Sigmoid colon (tissue), 4 donors: ENCODE results near the gene ORMDL3.

Experiments
- POLR2A ChIP-seq, 2 donors: fragments of 450-650 bp; IDR thresholded peaks; one replicate each; pipeline ENCODE4 v1.6.1; 2016; ENCODE audit warnings: antibody characterized with exemption in 2 of 2, mild to moderate bottlenecking in 2 of 2, moderate library complexity in 2 of 2
- POLR2AphosphoS5 ChIP-seq, 4 donors: sonication (generic); formaldehyde crosslinking; IDR thresholded peaks; one replicate each; pipeline ENCODE4 v1.6.1; 2017; ENCODE audit warnings: antibody characterized with exemption in 4 of 4
- TF ChIP-seq, protein P1 (sequence below), 4 experiments: fragments of 450-650 bp in 3 of 4; fragments of 200-600 bp in 1 of 4; IDR thresholded peaks; one replicate each; pipeline ENCODE4 v1.5.1; 2016 to 2019; ENCODE audit warnings: antibody characterized with exemption in 4 of 4, mild to moderate bottlenecking in 3 of 4, moderate library complexity in 2 of 4

DNA sequence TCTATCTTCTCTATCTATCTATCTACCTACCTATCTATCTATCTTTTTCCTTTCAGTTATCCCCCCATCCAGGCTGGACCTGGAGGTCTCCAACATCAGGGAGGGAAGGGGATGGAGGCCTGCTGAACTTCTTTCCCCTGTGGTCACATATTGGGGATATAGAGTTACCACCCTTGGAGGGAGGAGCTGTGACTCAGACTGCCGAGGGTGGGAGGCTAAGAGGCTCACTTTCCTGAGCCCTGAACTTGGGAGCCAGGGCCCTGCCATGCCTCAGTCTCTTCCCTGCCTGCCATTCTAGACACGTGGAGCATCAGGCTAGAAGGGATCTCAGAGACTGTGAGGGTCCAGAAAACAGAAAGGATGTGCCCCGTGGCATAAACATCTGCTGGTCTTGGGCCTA, 8.5 kb upstream of the ORMDL3 start:
- TF ChIP-seq, protein P1, sequence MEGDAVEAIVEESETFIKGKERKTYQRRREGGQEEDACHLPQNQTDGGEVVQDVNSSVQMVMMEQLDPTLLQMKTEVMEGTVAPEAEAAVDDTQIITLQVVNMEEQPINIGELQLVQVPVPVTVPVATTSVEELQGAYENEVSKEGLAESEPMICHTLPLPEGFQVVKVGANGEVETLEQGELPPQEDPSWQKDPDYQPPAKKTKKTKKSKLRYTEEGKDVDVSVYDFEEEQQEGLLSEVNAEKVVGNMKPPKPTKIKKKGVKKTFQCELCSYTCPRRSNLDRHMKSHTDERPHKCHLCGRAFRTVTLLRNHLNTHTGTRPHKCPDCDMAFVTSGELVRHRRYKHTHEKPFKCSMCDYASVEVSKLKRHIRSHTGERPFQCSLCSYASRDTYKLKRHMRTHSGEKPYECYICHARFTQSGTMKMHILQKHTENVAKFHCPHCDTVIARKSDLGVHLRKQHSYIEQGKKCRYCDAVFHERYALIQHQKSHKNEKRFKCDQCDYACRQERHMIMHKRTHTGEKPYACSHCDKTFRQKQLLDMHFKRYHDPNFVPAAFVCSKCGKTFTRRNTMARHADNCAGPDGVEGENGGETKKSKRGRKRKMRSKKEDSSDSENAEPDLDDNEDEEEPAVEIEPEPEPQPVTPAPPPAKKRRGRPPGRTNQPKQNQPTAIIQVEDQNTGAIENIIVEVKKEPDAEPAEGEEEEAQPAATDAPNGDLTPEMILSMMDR (IDR thresholded peaks at IDR 0.05) = no peak
- TF ChIP-seq POLR2AphosphoS5 (IDR thresholded peaks at IDR 0.05) (no peak), POLR2A (IDR thresholded peaks at IDR 0.05) (no peak)
